HepG2 (cell line): ENCODE data around the gene TRPT1. TPM values are rescaled to one million over a fixed set of nuclear protein-coding genes. Genes with fewer than 3 reads are reported as not detected.

Source experiments
- ATAC-seq: fragments of 200-7000 bp; cut with Tn5 transposase; 3 replicates; pipeline ENCODE4 v1.9.1; 2020; ENCODE audit warnings: mild to moderate bottlenecking, moderate library complexity
- BruUV-seq: library from RNA; stranded (reverse); fragments of 400-500 nt; replicated peaks from 2 replicates; lab custom pipeline; 2021; lab: Mats Ljungman, UMichigan
- CTCF ChIA-PET: fragments of 300-600 bp; formaldehyde crosslinking; extraction: SDS; loops from one replicate; lab custom pipeline; 2021; ENCODE audit warnings: low total read pairs, inconsistent platforms, low intra/inter-chr PET ratio; lab: Yijun Ruan, JAX
- POLR2A ChIA-PET: fragments of 350-600 bp; sonication (Branson Sonifier 250); formaldehyde crosslinking; loops from one replicate; lab custom pipeline; 2020; ENCODE audit warnings: antibody characterized with exemption, inconsistent platforms; lab: Yijun Ruan, JAX
- DNase-seq: peaks from one replicate; pipeline ENCODE4 v3.0.0-alpha.2; 2015; ENCODE audit warnings: low spot score
- FAIRE-seq: peaks from 3 replicates; lab custom pipeline; 2011; peaks lifted over from hg19 to GRCh38; lab: Jason Lieb, UNC
- H2AFZ ChIP-seq: one replicate; pipeline ENCODE4 v1.6.1; 2011; ENCODE audit warnings: low read length, inconsistent platforms
- H3K27ac ChIP-seq: fragments of 300-600 bp; 3 replicates; pipeline ENCODE4 v1.8.0; 2011; ENCODE audit warnings: mixed run types, mild to moderate bottlenecking, mixed read lengths, low read length, inconsistent platforms; ENCODE audit not compliant: insufficient read depth; ENCODE audit errors: extremely low read length
- H3K27me3 ChIP-seq, 2 experiments: fragments of 200-600 bp in 1 of 2; 2 replicates in 1 of 2; 3 replicates in 1 of 2; pipeline versions ENCODE4 v1.6.0 to v1.8.0; 2011; ENCODE audit warnings: low read length in 2 of 2, mild to moderate bottlenecking in 2 of 2, moderate library complexity in 2 of 2, inconsistent platforms in 1 of 2; ENCODE audit not compliant: insufficient read depth in 2 of 2, control insufficient read depth in 1 of 2
- H3K36me3 ChIP-seq, 2 experiments: fragments of 200-600 bp in 1 of 2; replicated peaks in 1 of 2; 2 replicates in 1 of 2; 3 replicates in 1 of 2; pipeline versions ENCODE4 v1.5.1 to v1.8.0; 2011; ENCODE audit warnings: low read length in 2 of 2, inconsistent platforms in 1 of 2; ENCODE audit not compliant: insufficient read depth in 2 of 2, control insufficient read depth in 1 of 2
- H3K4me1 ChIP-seq: 2 replicates; pipeline ENCODE4 v1.5.1; 2012; ENCODE audit warnings: low read length, inconsistent platforms; ENCODE audit not compliant: insufficient read depth
- H3K4me2 ChIP-seq: 2 replicates; pipeline ENCODE4 v1.6.0; 2011; ENCODE audit warnings: low read depth, low read length, inconsistent platforms
- H3K4me3 ChIP-seq, 3 experiments: fragments of 200-600 bp in 1 of 3; sonication (generic), shearing (Covaris generic) in 1 of 3; replicated peaks in 1 of 3; 2 replicates each; pipeline ENCODE4 v1.5.1; 2011 to 2016; ENCODE audit warnings: low read length in 3 of 3, inconsistent platforms in 2 of 3, low read depth in 2 of 3, mild to moderate bottlenecking in 2 of 3, control low read depth in 1 of 3, mixed read lengths in 1 of 3; ENCODE audit not compliant: insufficient read depth in 1 of 3
- H3K79me2 ChIP-seq: one replicate; pipeline ENCODE4 v1.6.1; 2011; ENCODE audit warnings: low read length, inconsistent platforms; ENCODE audit not compliant: insufficient read depth
- H3K9ac ChIP-seq: 2 replicates; pipeline ENCODE4 v1.6.0; 2011; ENCODE audit warnings: mild to moderate bottlenecking, low read depth, low read length, inconsistent platforms; ENCODE audit not compliant: insufficient read depth
- H3K9me3 ChIP-seq: 2 replicates; pipeline ENCODE4 v1.5.1; 2012; ENCODE audit warnings: mild to moderate bottlenecking, low read length
- H4K20me1 ChIP-seq: 2 replicates; pipeline ENCODE4 v1.6.0; 2011; ENCODE audit warnings: inconsistent platforms, mild to moderate bottlenecking, low read length, moderate library complexity; ENCODE audit not compliant: insufficient read depth
- HNRNPK ChIP-seq: fragments of 200-400 bp; formaldehyde crosslinking; IDR thresholded peaks from 2 replicates; pipeline ENCODE4 v1.6.1; 2018; ENCODE audit warnings: low read length, low read depth, moderate library complexity, mild to moderate bottlenecking; ENCODE audit not compliant: poor library complexity, severe bottlenecking
- MAFF ChIP-seq: IDR thresholded peaks from 2 replicates; pipeline ENCODE4 v1.6.1; 2011; ENCODE audit warnings: low read depth, low read length, improper control_type of control experiment
- MAFG ChIP-seq: sonication (generic); formaldehyde crosslinking; IDR thresholded peaks from 2 replicates; pipeline ENCODE4 v1.5.1; 2020; ENCODE audit warnings: mild to moderate bottlenecking, missing genetic modification reagents
- RBFOX2 ChIP-seq: fragments of 200-400 bp; formaldehyde crosslinking; IDR thresholded peaks from 2 replicates; pipeline ENCODE4 v1.6.1; 2017; ENCODE audit warnings: low read depth, mild to moderate bottlenecking, low read length
- TP53 ChIP-seq: sonication (generic); formaldehyde crosslinking; conservative IDR thresholded peaks from 2 replicates; pipeline ENCODE4 v1.4.0; 2020; ENCODE audit warnings: missing genetic modification reagents
- ZBTB38 ChIP-seq: sonication (generic); formaldehyde crosslinking; IDR thresholded peaks from 2 replicates; pipeline ENCODE4 v1.5.1; 2020; ENCODE audit warnings: mild to moderate bottlenecking, missing genetic modification reagents
- ZMYM3 ChIP-seq: sonication (generic); formaldehyde crosslinking; IDR thresholded peaks from 2 replicates; pipeline ENCODE4 v1.5.1; 2020; ENCODE audit warnings: mild to moderate bottlenecking, missing genetic modification reagents
- ZNF234 ChIP-seq: sonication (generic); formaldehyde crosslinking; conservative IDR thresholded peaks from 2 replicates; pipeline ENCODE4 v1.5.1; 2020; ENCODE audit warnings: mild to moderate bottlenecking, missing genetic modification reagents
- ZSCAN12 ChIP-seq: sonication (generic); formaldehyde crosslinking; IDR thresholded peaks from 2 replicates; pipeline ENCODE4 v1.9.0; 2021; ENCODE audit warnings: mild to moderate bottlenecking, missing genetic modification reagents
- WGBS: methylation state at CpG from one replicate; pipeline ENCODE4 v1.1.6; 2017; ENCODE audit warnings: low lambda C conversion rate; 5-methylcytosine and 5-hydroxymethylcytosine counted together
- in situ Hi-C: cut with HindIII; loops from 2 replicates; pipeline ENCODE4 v1.10.0; 2017; ENCODE audit warnings: low pct_unique_long_range_greater_than_20kb; ENCODE audit not compliant: extremely low pct_ligation_motif_present
- intact Hi-C: fragments of 100-400 bp; cut with micrococcal nuclease; formaldehyde crosslinking; loops from one replicate; pipeline ENCODE4 v1.10.0; 2022; ENCODE audit not compliant: unreplicated experiment
- polyA plus RNA-seq, 8 experiments: library from polyadenylated mRNA; depleted of rRNA in 3 of 8; stranded (reverse) in 7 of 8; unstranded in 1 of 8; fragments of >200 nt; fragmentation: Illumina TruSeq in 4 of 8; extraction: Trizol in 4 of 8; gene quantifications; 2 replicates each; pipeline versions ENCODE4 v1.2.1 to v1.2.3, GENCODE V29; 2011 to 2016; ENCODE audit warnings: low read depth in 4 of 8, missing spikeins in 1 of 8, mixed read lengths in 1 of 8; ENCODE audit not compliant: insufficient read depth in 1 of 8
- total RNA-seq, 5 experiments: library from RNA; depleted of rRNA; stranded (reverse); fragments of >200 nt; fragmentation: Illumina TruSeq; extraction: Trizol; gene quantifications; 2 replicates each; pipeline ENCODE4 v1.2.3, GENCODE V29; 2016; ENCODE audit warnings: low read depth in 1 of 5
- TF ChIP-seq, protein P1 (sequence below): sonication (generic); formaldehyde crosslinking; IDR thresholded peaks from 2 replicates; pipeline ENCODE4 v1.5.1; 2020; ENCODE audit warnings: mild to moderate bottlenecking, missing genetic modification reagents
- TF ChIP-seq, protein P2 (sequence below): sonication (generic); formaldehyde crosslinking; conservative IDR thresholded peaks from 2 replicates; pipeline ENCODE4 v1.8.0; 2022; ENCODE audit warnings: mild to moderate bottlenecking, moderate library complexity, missing genetic modification reagents
- TF ChIP-seq, protein P3 (sequence below): sonication (generic); formaldehyde crosslinking; IDR thresholded peaks from 2 replicates; pipeline ENCODE4 v1.9.0; 2022; ENCODE audit warnings: missing genetic modification reagents, mild to moderate bottlenecking, borderline replicate concordance

The TRPT1 gene
- total and polyA plus RNA-seq, 2 of the 13 experiments (the other 11 are each of a cell fraction or from before 2014, with no cell fraction given), result 24.8 to 40.7 TPM

DNA sequence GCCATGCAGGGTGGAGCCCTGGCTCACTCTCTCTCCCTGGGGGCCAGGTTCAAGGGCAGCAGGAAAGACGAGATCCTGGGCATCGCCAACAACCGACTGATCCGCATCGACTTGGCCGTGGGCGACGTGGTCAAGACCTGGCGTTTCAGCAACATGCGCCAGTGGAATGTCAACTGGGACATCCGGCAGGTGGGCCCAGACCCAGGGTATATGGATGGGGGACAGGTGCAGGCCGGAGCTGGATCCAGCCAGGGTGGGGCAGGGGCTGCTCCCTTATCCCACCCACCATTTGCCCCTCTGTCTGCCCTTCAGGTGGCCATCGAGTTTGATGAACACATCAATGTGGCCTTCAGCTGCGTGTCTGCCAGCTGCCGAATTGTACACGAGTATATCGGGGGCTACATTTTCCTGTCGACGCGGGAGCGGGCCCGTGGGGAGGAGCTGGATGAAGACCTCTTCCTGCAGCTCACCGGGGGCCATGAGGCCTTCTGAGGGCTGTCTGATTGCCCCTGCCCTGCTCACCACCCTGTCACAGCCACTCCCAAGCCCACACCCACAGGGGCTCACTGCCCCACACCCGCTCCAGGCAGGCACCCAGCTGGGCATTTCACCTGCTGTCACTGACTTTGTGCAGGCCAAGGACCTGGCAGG is 2.9 kb downstream of the TRPT1 start:
- intact Hi-C loops (no loop called here), in situ Hi-C loops (no loop called here)
- no TSS peak for BruUV-seq
- Histone ChIP-seq H3K27me3 (no peaks in the 10 kb centered on the region), H3K4me1 (peaks cover 42% of the 10 kb centered on the region), H3K4me2 (no peak overlapping the region), H2AFZ (no peak overlapping the region), H3K27ac (no peak overlapping the region), H3K36me3 (peaks cover 0 to 3% of the 10 kb centered on the region in 2 experiments; a peak in 2 of 5 replicates), H3K9ac (no peak overlapping the region), H3K79me2 (no peaks in the 10 kb centered on the region), H4K20me1 (no peaks in the 10 kb centered on the region), H3K4me3 (no peak overlapping the region), H3K9me3 (no peaks in the 10 kb centered on the region)
- FAIRE-seq (no peak), ATAC-seq (no peak), DNase-seq (no peak)
- POLR2A ChIA-PET, result interaction anchor here (1.0 to 1.7 kb wide), 2 partner anchors 38 to 95 kb away, joined by 3 to 5 read pairs; partner anchors contain the start of genes PRDX5, STIP1 and TRMT112
- WGBS, result 91% methylated on average over 19 of the region's 24 CpGs
- CTCF ChIA-PET, result no interaction called here
- TF ChIP-seq ZMYM3, result no peak
- no peak for TF ChIP-seq ZSCAN12
- TF ChIP-seq, protein P1, sequence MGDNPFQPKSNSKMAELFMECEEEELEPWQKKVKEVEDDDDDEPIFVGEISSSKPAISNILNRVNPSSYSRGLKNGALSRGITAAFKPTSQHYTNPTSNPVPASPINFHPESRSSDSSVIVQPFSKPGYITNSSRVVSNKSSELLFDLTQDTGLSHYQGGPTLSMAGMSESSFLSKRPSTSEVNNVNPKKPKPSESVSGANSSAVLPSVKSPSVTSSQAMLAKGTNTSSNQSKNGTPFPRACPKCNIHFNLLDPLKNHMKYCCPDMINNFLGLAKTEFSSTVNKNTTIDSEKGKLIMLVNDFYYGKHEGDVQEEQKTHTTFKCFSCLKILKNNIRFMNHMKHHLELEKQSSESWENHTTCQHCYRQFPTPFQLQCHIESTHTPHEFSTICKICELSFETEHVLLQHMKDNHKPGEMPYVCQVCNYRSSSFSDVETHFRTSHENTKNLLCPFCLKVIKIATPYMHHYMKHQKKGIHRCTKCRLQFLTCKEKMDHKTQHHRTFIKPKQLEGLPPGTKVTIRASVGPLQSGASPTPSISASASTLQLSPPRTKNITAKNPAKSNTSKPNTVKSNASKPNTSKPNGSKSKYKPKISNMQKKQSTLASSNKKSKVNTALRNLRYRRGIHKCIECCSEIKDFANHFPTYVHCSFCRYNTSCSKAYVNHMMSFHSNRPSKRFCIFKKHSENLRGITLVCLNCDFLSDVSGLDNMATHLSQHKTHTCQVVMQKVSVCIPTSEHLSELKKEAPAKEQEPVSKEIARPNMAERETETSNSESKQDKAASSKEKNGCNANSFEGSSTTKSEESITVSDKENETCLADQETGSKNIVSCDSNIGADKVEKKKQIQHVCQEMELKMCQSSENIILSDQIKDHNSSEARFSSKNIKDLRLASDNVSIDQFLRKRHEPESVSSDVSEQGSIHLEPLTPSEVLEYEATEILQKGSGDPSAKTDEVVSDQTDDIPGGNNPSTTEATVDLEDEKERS (CRISPR knock-in tag), result no peak
- TF ChIP-seq, protein P2, sequence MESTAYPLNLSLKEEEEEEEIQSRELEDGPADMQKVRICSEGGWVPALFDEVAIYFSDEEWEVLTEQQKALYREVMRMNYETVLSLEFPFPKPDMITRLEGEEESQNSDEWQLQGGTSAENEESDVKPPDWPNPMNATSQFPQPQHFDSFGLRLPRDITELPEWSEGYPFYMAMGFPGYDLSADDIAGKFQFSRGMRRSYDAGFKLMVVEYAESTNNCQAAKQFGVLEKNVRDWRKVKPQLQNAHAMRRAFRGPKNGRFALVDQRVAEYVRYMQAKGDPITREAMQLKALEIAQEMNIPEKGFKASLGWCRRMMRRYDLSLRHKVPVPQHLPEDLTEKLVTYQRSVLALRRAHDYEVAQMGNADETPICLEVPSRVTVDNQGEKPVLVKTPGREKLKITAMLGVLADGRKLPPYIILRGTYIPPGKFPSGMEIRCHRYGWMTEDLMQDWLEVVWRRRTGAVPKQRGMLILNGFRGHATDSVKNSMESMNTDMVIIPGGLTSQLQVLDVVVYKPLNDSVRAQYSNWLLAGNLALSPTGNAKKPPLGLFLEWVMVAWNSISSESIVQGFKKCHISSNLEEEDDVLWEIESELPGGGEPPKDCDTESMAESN (CRISPR knock-in tag), result no peak
- TF ChIP-seq RBFOX2, result peak; percentile 41
- TF ChIP-seq, protein P3, sequence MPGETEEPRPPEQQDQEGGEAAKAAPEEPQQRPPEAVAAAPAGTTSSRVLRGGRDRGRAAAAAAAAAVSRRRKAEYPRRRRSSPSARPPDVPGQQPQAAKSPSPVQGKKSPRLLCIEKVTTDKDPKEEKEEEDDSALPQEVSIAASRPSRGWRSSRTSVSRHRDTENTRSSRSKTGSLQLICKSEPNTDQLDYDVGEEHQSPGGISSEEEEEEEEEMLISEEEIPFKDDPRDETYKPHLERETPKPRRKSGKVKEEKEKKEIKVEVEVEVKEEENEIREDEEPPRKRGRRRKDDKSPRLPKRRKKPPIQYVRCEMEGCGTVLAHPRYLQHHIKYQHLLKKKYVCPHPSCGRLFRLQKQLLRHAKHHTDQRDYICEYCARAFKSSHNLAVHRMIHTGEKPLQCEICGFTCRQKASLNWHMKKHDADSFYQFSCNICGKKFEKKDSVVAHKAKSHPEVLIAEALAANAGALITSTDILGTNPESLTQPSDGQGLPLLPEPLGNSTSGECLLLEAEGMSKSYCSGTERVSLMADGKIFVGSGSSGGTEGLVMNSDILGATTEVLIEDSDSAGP (CRISPR knock-in tag), result no peak
- no peak for TF ChIP-seq HNRNPK
- TF ChIP-seq ZNF234 (CRISPR knock-in tag), result no peak
- no peak for TF ChIP-seq MAFF
- TF ChIP-seq MAFG (CRISPR knock-in tag), result no peak
- peak; percentile 56; the same call in 1 of the 2 replicates for TF ChIP-seq ZBTB38
- no peak for TF ChIP-seq TP53
